GM21825 (cell line): ENCODE data around the gene HOXA10.

ENCODE experiments used
- ATAC-seq: cut with Tn5 transposase; IDR thresholded peaks from one replicate; pipeline ENCODE4 v1.9.1; 2021; ENCODE audit warnings: mild to moderate bottlenecking, moderate library complexity; ENCODE audit not compliant: unreplicated experiment

Gene HOXA10

GRCh38 chr7:27157702-27158431 lies 16.3 kb downstream of the HOXA10 start:
- ATAC-seq, result no peak

GRCh38 chr7:27156916-27157701 lies 17.0 kb downstream of the HOXA10 start:
- ATAC-seq, result no peak

GRCh38 chr7:27156508-27156898 lies 17.6 kb downstream of the HOXA10 start, which contains the start of gene HOXA7:
HOXA7 (minus strand) TSS chr7:27156675; CDS start chr7:27156545, 130 bp downstream.
- ATAC-seq, result no peak

GRCh38 chr7:27155816-27156507 lies 18.2 kb downstream of the HOXA10 start:
- no peak for ATAC-seq

GRCh38 chr7:27154901-27155815 lies 19.0 kb downstream of the HOXA10 start:
- ATAC-seq, result no peak

- no peak for ATAC-seq
Observed at GRCh38 chr7:27154369-27154768, 19.8 kb downstream of the HOXA10 start.

GRCh38 chr7:27153526-27153925 lies 20.6 kb downstream of the HOXA10 start:
- ATAC-seq, result no peak

- no peak for ATAC-seq
Observed at GRCh38 chr7:27152816-27153442, 21.2 kb downstream of the HOXA10 start.

- no peak for ATAC-seq
Observed at GRCh38 chr7:27151931-27152815, 21.9 kb downstream of the HOXA10 start, which contains the start of gene HOXA3. HOXA3 (minus strand) TSS chr7:27152583; CDS start chr7:27110640, 41,943 bp downstream.

GRCh38 chr7:27151341-27151930 lies 22.7 kb downstream of the HOXA10 start:
- no peak for ATAC-seq

- ATAC-seq, result peak; percentile 77
Observed at GRCh38 chr7:27150568-27151340, 23.4 kb downstream of the HOXA10 start.

- no peak for ATAC-seq
Observed at GRCh38 chr7:27149842-27150567, 24.1 kb downstream of the HOXA10 start.

- no peak for ATAC-seq
Observed at GRCh38 chr7:27148756-27149641, 25.1 kb downstream of the HOXA10 start.

GRCh38 chr7:27148031-27148755 lies 25.9 kb downstream of the HOXA10 start:
- no peak for ATAC-seq

GRCh38 chr7:27147199-27148030 lies 26.7 kb downstream of the HOXA10 start, which contains the start of gene HOXA6:
HOXA6 (minus strand) TSS chr7:27147774; CDS start chr7:27147749, 25 bp downstream.
- no peak for ATAC-seq
